HepG2 (cell line): ENCODE results near the gene SLC29A2. TPM values are rescaled to one million over a fixed set of nuclear protein-coding genes. Genes with fewer than 3 reads are reported as not detected.
A peak's percentile ranks its signal among the peaks of the same experiment; 100 is the strongest.

ENCODE experiments used
- ARHGAP35 ChIP-seq: sonication (generic); formaldehyde crosslinking; IDR thresholded peaks from 2 replicates; pipeline ENCODE4 v1.9.0; 2022; ENCODE audit warnings: mild to moderate bottlenecking, inconsistent platforms, moderate library complexity, missing genetic modification reagents, borderline replicate concordance
- BCL6 ChIP-seq: IDR thresholded peaks from 2 replicates; pipeline ENCODE4 v1.6.1; 2016; ENCODE audit warnings: missing genetic modification reagents, missing compliant biosample characterization
- ERF ChIP-seq: IDR thresholded peaks from 2 replicates; pipeline ENCODE4 v1.6.1; 2018; ENCODE audit warnings: missing biosample characterization, missing genetic modification reagents
- EZH2 ChIP-seq: conservative IDR thresholded peaks from 2 replicates; pipeline ENCODE4 v1.6.1; 2012; ENCODE audit warnings: mild to moderate bottlenecking, low read depth, low read length, moderate library complexity
- HHEX ChIP-seq: IDR thresholded peaks from 2 replicates; pipeline ENCODE4 v1.6.1; 2016; ENCODE audit warnings: control low read depth
- HOMEZ ChIP-seq: IDR thresholded peaks from 2 replicates; pipeline ENCODE4 v1.6.1; 2016; ENCODE audit warnings: low read depth
- MEIS1 ChIP-seq: sonication (generic); formaldehyde crosslinking; IDR thresholded peaks from 2 replicates; pipeline ENCODE4 v1.9.0; 2021; ENCODE audit warnings: mild to moderate bottlenecking, missing genetic modification reagents, moderate library complexity, borderline replicate concordance
- NAIF1 ChIP-seq: sonication (generic); formaldehyde crosslinking; IDR thresholded peaks from 2 replicates; pipeline ENCODE4 v1.5.0; 2020; ENCODE audit warnings: mild to moderate bottlenecking, missing genetic modification reagents, borderline replicate concordance
- POLR2G ChIP-seq: fragments of 200-400 bp; formaldehyde crosslinking; IDR thresholded peaks from 2 replicates; pipeline ENCODE4 v1.6.1; 2018; ENCODE audit warnings: mild to moderate bottlenecking, low read depth, low read length, moderate library complexity
- ZBTB39 ChIP-seq: sonication (generic); formaldehyde crosslinking; IDR thresholded peaks from 2 replicates; pipeline ENCODE4 v1.5.0; 2020; ENCODE audit warnings: missing genetic modification reagents
- ZC3H13 ChIP-seq: sonication (generic); formaldehyde crosslinking; IDR thresholded peaks from 2 replicates; pipeline ENCODE4 v1.8.1; 2023; ENCODE audit warnings: mild to moderate bottlenecking, missing genetic modification reagents, moderate library complexity
- ZNF253 ChIP-seq: sonication (generic); formaldehyde crosslinking; IDR thresholded peaks from 2 replicates; pipeline ENCODE4 v1.8.0; 2022; ENCODE audit warnings: mild to moderate bottlenecking, missing genetic modification reagents, borderline replicate concordance
- ZNF512 ChIP-seq: sonication (generic); formaldehyde crosslinking; IDR thresholded peaks from 2 replicates; pipeline ENCODE4 v1.4.0; 2020; ENCODE audit warnings: mild to moderate bottlenecking, missing genetic modification reagents
- ZNF800 ChIP-seq: sonication (generic); formaldehyde crosslinking; IDR thresholded peaks from 2 replicates; pipeline ENCODE4 v1.4.0; 2020; ENCODE audit warnings: missing genetic modification reagents
- polyA plus RNA-seq, 8 experiments: library from polyadenylated mRNA; depleted of rRNA in 3 of 8; stranded (reverse) in 7 of 8; unstranded in 1 of 8; fragments of >200 nt; fragmentation: Illumina TruSeq in 4 of 8; extraction: Trizol in 4 of 8; gene quantifications; 2 replicates each; pipeline versions ENCODE4 v1.2.1 to v1.2.3, GENCODE V29; 2011 to 2016; ENCODE audit warnings: low read depth in 4 of 8, missing spikeins in 1 of 8, mixed read lengths in 1 of 8; ENCODE audit not compliant: insufficient read depth in 1 of 8
- total RNA-seq, 5 experiments: library from RNA; depleted of rRNA; stranded (reverse); fragments of >200 nt; fragmentation: Illumina TruSeq; extraction: Trizol; gene quantifications; 2 replicates each; pipeline ENCODE4 v1.2.3, GENCODE V29; 2016; ENCODE audit warnings: low read depth in 1 of 5
- TF ChIP-seq, protein P1 (sequence below): sonication (generic); formaldehyde crosslinking; IDR thresholded peaks from 2 replicates; pipeline ENCODE4 v1.5.0; 2020; ENCODE audit warnings: mild to moderate bottlenecking, missing genetic modification reagents
- TF ChIP-seq, protein P2 (sequence below): fragments of 450-650 bp; IDR thresholded peaks from 2 replicates; pipeline ENCODE4 v1.6.1; 2017

SLC29A2 gene
- total and polyA plus RNA-seq, 2 of the 13 experiments (the other 11 are each of a cell fraction or from before 2014, with no cell fraction given): 0.63 to 0.66 TPM

DNA sequence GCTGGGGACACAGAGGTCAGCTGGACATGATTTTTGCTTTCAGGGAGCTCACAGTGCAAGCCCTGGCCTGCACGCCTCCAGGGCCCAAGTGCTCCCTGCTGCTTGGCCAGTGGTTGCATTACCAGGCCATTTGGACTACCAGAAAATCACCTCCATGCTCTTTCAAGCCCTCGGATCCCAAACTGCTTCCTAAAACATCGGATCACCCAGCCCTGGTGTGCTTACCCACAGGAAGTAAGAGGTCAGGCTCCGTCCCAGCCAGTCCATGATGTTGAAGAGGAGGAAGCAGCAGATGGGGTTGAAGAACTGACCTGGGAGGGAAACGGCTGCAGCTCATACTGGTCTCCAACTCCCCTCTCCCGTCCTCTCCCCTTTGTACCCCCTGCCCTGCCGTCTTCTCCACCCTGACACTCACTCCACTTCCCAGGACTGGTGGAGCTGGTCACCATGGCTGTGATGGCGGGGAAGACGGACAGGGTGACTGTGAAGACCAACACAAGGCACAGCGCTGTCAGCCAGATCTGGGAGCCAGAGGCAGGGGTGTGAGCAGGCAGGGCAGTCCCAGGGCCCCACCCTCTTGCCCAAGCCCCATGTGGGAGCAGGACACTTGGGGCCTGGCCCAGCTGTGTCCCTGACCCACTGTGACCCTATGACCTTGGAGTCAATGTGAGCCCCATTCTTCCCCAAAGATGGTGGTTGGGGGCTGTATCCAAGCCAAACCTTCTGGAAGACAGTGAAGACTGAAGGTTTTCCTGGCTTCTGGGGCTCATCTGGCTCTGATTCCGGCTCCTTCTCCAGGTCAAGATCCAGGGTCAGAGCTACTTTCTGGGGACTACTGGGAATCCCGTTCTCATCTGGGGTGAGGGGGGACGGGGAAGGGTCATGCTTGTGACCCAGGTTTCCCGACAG, 5.6 kb downstream of the SLC29A2 start (continued):
- peak; percentile 98 for TF ChIP-seq ZC3H13 (CRISPR knock-in tag)
- no peak for TF ChIP-seq NAIF1 (CRISPR knock-in tag)
- TF ChIP-seq, protein P1, sequence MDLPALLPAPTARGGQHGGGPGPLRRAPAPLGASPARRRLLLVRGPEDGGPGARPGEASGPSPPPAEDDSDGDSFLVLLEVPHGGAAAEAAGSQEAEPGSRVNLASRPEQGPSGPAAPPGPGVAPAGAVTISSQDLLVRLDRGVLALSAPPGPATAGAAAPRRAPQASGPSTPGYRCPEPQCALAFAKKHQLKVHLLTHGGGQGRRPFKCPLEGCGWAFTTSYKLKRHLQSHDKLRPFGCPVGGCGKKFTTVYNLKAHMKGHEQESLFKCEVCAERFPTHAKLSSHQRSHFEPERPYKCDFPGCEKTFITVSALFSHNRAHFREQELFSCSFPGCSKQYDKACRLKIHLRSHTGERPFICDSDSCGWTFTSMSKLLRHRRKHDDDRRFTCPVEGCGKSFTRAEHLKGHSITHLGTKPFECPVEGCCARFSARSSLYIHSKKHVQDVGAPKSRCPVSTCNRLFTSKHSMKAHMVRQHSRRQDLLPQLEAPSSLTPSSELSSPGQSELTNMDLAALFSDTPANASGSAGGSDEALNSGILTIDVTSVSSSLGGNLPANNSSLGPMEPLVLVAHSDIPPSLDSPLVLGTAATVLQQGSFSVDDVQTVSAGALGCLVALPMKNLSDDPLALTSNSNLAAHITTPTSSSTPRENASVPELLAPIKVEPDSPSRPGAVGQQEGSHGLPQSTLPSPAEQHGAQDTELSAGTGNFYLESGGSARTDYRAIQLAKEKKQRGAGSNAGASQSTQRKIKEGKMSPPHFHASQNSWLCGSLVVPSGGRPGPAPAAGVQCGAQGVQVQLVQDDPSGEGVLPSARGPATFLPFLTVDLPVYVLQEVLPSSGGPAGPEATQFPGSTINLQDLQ (CRISPR knock-in tag): 0 out of 2 replicates have a peak, but pooled peaks have one; percentile 44
- no peak; the same call in 1 of the 2 replicates for TF ChIP-seq ZBTB39 (CRISPR knock-in tag)
- TF ChIP-seq ARHGAP35 (CRISPR knock-in tag): no peak
- TF ChIP-seq, protein P2, sequence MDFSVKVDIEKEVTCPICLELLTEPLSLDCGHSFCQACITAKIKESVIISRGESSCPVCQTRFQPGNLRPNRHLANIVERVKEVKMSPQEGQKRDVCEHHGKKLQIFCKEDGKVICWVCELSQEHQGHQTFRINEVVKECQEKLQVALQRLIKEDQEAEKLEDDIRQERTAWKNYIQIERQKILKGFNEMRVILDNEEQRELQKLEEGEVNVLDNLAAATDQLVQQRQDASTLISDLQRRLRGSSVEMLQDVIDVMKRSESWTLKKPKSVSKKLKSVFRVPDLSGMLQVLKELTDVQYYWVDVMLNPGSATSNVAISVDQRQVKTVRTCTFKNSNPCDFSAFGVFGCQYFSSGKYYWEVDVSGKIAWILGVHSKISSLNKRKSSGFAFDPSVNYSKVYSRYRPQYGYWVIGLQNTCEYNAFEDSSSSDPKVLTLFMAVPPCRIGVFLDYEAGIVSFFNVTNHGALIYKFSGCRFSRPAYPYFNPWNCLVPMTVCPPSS: no peak
- TF ChIP-seq ZNF512: no peak
- no peak for TF ChIP-seq ZNF800 (CRISPR knock-in tag)
- TF ChIP-seq ERF (CRISPR knock-in tag): no peak
- no peak for TF ChIP-seq MEIS1 (CRISPR knock-in tag)
- TF ChIP-seq EZH2: no peak
- TF ChIP-seq HOMEZ (CRISPR knock-in tag): no peak
- no peak for TF ChIP-seq ZNF253 (CRISPR knock-in tag)
- TF ChIP-seq POLR2G: peak; percentile 19; the same call in 1 of the 2 replicates
- no peak for TF ChIP-seq HHEX
- TF ChIP-seq BCL6 (CRISPR knock-in tag): no peak
